GM18499 (cell line): Measurements from ENCODE around the gene GALNS.
"Not testable (repeated sequence)": the region's sequence is repeated elsewhere in the genome, so short reads cannot be mapped to it uniquely, and the experiment has no call there.

Experiments used
- ATAC-seq: cut with Tn5 transposase; IDR thresholded peaks from one replicate; pipeline ENCODE4 v1.9.1; 2021; ENCODE audit warnings: moderate number of reproducible peaks; ENCODE audit not compliant: insufficient read depth, unreplicated experiment

Gene GALNS

GRCh38 chr16:88889702-88890352 is 33.1 kb upstream of the GALNS start:
- not testable (repeated sequence) for ATAC-seq

GRCh38 chr16:88888461-88889387 is 32.0 kb upstream of the GALNS start:
- ATAC-seq: no peak

DNA sequence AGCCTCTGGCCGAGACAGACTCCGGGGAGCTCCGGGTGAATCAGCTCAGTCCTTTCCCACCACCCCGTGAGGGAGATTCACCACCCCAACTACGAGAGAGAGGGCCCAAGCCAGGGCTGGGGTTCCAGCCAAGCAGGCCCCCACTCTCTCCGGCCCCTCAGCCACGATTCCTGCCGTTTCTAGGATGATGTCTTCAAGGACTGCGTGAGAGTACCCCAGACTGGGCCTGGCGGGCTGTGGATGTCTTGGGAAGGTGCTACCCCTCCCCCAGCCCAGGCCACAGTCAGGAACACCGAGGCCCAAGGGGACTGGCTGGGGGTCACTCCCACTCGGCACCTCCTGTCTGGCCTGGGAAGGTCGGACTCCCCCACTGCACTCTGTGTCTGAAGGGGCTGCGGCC is 31.3 kb upstream of the GALNS start:
- ATAC-seq: no peak

DNA sequence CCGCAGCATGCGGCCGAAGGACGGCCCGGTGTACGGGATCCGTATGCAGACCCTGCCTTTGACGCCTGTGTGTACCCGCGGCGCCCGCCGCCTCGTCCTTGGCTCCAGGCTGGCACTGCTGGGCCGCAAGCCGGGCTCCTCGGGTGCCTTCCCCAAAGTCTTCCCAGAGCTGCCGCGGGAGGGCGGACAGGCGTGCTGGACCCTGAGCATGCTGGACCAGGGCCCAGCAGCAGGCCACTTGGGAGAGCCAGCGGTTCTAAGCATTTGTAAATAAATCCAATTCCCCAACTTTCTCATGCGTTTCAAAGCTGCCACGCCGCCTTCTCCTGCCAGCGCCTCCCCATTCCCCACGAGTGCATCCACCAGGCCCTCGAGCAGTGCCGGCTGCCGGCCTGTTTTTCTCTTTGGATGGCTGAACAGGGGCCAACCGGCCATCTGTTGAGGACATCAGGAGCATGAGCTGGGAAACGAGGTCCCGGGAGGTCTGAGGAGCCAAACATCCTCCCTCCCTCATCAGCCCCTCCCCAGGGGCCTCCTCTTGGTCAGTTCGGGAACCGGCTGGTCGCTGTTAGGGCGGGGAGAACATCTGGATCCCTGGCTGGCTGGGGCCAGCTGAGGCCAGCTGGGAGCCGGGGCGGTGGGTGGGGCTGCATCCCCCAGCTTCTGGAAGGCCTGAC is 30.2 kb upstream of the GALNS start:
- ATAC-seq: no peak

DNA sequence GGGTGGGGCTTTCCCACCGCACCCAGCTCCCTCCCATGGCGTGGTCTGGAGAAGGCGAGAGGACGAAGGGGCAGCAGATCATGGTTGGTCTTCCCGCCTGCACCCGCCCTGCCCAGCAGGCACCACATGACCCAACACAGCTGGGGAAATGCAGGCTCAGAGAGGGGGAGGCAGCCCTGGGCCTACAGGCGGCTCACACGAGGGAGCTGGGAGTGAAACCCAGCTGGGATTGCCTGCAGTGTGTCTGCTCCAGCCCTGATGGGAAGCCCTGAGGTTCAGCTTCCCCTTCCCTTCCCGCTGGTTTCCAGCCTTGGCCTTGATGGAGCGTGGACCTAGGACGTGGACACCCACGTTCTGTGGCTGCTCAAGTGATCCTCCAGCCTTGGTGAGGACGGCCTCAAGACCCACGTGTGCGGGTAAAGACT is 29.7 kb upstream of the GALNS start:
- ATAC-seq: no peak

DNA sequence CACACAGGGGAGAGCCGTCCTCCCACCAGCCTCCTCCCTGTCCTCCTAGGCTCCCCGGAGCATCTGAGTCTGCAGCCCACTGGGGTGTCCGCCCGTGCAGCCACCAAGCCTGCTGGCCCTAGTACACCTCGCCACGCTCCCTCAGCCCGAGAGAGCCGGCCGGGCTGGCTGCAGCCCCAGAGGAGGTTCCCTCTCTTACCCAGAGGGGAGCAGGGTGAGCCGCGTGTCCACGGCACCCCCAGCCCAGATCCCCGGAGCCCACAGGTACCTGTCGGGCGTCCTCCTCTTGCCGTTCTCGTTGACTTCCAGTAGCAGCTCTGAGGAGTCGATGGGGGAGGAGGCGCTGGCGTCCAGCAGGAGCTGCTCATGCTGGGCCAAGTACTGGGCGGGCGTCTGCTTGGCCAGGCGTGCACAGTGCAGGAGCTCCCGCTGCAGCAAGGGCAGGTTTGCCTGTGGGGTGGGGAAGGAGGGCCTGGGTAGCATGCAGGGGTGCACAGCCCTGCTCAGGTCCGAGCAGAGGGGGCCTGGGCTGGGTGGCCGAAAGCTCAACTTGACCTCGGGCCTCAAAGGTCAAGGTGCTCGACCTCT is 29.0 kb upstream of the GALNS start:
- no peak for ATAC-seq

DNA sequence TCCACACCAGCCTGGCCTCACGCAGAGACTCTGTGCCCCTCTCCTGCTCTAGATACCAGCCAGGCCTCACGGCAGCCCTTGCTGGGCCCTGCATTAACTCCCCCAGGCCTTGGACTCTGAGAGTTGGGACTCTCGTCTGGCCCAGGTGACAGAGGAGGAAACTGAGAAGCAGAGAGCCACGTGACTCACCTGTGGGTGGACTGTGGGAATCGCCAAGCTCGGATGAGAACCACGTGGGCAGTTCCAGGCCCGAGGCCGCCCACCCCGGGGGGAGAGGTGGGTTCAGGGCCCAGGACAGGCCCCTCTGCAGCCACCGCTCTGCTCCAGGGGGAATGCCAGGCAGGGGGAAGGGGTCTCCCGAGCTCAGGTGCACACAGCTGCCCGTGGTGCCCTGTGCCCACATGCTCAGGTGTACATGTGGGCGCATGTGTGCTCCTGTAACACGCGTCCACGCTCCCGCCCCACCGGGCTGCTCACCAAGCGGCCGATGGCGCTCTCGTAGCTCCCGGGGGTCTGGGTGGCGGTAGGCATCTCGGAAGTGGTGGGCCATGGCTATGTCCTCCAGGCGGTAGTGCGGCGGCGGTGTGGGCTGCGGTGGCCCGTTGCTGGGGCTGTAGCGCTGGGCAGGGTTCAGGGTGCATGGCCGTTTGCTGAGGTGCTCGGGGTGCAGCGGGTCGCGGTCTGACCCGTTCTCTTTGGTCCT is 28.0 kb upstream of the GALNS start:
- no peak for ATAC-seq

DNA sequence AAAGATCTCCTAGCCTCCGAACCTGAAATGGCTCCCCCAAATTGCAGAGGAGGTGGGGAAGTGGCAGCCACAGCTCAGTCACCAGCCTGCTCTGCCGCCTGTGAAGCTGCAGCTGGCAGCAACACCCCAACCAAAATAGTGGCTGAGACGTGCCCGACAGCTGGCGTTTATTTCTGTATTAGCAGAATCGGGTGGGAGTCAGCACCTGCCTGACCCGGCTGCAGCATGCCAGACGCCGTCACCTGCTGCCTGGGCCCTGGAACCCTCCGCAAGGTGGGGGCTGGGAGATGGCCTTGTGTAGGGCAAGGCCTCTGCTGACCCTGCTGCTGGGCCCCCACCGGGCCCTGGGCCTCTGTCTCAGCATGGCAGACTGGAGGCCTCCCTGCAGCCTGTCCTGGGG is 27.2 kb upstream of the GALNS start:
- no peak for ATAC-seq

DNA sequence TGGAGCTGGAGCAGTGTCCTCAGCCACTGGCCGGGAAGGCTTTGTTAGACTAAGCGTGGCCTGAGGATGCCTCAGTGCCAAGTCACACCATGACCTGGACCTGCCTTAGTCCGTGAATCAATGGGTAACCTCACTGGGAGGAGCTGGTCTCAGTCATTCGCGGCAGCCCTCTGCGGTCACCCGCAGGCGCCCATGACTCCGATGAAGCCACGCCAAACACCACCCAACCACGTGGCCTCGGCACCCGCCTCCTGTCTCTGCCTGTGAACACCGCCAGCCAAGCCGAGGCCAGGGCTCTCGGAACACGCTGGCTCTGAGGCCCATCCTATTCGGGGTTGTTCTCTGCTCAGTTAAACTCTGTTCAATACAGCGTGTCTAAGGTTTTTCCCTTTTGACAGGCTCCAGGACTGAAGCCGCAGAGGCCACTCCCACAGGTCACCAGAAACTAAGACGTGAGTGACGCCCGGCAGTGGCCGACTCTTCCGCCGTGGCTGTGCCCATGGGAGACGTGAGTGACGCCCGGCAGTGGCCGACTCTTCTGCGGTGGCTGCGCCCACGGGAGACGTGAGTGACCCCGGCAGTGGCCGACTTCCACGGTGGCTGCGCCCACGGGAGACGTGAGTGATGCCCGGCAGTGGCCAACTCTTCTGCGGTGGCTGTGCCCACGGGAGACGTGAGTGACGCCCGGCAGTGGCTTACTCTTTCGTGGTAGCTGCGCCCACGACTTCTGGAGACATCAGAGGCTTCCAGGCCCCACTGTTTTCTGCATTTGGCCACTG is 26.6 kb upstream of the GALNS start:
- no peak for ATAC-seq

DNA sequence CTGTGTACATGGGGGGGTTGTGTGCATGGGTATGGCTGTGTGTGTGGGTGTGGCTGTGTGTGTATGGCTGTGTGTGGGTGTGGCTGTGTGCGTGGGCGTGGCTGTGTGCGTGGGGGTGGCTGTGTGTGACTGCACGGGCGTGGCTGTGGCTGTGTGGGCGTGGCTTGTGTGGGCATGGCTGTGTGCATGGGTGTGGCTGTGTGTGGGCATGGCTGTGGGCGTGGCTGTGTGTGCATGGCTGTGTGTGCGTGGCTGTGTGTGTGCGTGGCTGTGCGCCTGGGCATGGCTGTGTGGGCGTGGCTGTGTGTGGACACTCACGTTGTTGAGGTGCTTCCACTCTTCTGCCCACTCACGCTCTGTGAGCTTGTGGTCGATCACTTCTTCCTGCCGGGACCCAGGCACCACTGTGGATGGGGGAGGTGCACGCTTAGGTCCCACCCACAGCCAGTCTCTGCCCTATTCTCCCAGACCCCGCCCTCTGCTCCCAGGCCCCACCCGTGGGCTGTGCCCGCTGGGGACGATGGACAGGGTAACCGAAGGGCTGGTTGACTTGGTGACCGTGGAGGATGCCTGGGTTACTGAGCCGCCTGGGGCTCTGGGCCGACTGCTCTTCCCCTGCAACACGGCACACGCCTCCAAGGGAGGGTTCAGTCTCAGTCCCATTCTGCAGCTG is 25.7 kb upstream of the GALNS start:
- ATAC-seq: no peak

DNA sequence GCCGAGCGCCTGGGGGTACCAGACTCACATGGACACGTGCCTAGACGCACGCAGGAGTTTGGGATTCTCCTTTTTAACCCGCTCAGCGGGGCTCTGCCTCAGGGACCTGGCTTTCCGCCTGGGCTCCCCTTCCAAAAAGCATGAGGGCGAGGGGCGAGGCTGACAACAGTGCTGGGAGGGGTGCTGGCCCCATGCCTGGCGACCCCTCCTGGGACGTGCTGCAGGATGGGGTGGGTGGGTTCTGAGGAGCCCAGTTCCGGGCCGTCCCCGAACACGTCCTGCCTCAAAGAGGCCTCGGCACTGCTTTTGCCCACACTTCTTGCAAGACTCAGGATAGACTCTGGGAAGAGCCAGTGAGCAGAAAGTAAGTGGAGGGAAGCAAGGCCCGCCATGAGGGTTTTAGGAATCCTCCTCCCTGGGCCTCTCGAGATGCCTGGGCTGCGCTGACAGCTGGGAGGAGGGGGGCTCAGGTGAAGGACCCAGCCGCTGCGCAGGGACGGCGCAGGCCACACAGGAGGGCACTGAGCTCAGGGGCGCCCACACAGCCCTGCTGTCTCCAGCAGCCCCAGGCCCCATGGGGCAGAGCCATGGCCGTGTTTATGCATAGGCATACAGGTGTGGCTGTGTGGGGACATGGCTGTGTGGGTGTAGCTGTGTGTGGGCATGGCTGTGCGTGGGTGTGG is 25.1 kb upstream of the GALNS start:
- ATAC-seq: no peak

DNA sequence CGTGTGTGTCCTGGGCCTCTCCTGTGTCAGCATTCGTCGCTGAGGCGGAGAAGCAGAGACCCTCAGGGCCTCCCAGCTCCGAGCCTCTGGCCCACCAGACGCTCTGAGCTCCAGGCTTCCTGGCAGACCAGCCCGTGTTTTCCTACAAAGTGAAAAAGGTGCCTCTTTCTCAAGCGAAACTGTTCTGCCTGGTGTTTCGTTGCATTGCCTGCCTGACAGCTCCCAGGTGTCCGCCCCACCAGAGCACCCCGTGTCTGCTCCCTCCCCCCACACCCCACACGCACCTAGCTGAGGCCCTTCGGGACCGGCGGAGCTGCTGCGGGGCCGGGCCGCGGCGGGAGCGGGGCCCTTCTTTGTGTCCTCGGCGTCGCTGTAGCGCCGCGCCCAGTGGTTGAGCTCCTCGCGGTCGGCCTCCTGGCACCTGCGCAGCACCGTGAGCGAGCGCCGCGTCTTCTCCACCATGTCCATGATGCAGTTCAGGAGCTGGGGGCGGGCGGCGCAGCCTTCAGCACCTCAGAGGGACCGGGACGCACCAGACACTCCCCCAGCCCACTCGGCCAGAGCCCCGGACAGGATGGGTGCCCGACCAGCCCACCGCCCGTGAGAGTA is 24.4 kb upstream of the GALNS start:
- no peak for ATAC-seq

DNA sequence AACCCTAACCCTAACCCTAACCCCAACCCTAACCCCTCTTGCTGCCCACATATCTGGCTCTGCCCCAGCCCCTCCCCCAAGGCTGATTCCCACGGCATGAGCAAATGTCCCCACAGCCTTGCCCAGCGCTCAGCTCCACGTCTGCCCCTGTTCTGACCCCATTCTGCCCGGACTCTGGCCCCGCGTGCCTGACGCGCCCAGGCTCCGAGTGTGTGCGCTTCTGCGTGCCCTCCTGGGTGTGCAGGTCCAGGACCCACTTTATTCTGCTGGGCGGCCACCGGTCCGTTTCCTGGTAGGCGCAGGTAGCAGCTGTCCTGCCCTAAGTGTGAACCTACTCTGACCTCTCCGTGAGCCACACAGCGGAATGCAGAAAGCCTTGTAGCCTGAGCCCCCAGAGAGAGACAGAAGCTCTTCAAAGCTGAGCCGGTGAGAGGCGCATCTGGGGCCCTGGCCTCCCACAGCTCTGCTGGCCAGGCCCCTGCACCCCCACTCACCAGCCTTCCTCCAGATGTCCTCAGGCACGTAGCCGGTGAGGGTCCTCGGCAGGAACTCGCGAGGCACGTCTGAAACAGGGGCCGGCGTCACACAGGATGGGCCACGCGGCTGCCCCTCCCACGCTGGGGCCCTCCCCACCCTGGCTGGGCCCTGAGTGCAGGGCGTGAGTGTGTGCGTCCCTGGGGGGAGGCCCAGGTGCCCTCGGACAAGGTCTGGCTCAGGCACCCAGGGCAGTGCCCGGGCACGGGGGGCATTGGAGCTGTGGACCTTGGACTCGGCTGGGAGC is 23.7 kb upstream of the GALNS start:
- no peak for ATAC-seq

- ATAC-seq: no peak
Observed at GRCh38 chr16:88879788-88880055, 23.0 kb upstream of the GALNS start.

DNA sequence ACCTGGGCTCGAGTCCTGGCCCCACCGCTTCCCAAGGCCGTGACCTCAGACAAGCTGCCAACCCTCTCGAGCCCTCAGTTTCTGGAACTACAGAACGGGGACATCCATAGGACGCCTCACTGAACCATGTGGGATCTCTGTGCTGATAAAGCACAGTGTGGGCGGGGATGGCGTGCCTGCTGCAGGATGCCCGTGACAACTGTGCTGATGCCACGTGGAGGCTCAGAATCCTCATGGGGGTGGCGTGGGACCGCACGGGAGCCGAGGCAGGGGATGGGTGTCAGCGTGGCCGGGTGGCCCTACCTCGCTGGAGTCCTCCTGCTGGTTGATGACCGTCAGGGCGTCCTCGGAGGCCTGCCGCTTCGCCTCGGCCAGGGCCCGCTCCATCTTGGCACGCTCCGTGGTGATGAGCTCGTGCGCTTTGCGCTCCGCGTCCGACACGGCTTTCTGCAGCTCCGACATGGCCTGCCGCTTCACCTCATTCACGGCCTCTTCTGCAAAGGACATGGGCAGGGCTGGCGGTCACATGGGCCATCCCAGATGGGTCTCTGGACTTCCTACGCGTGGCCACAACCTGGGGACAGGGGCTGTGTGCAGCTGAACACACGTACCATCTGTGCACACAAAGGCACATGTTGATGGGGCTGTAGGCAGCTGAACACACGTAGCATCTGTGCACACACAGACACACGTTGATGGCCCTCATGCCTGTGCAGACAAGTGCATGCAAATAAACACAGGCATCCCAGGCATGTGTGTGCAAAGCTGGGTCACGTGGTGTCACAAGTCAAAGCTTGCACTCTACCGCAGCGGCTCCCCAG is 22.4 kb upstream of the GALNS start:
- no peak for ATAC-seq

DNA sequence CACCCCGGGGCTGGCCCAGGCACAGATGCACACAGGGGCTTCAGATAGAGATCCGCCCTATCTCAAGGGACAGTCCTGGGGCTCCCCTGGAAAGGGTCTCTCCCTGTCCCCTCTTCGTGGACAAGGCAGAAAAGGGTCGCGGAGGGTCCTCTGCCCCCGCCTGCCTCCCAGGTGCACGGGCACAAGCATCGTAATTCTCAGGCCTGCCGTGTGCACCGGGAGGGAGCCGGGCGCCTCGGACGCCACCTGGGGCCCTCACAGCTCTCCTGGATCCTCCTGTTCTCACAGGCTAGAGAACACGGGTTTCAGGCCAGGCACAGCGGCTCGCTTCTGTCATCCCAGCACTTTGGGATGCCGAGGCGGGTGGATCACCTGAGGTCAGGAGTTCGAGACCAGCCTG is 21.6 kb upstream of the GALNS start:
- ATAC-seq: no peak
